ENCODE measurements around the gene CLIC4. TPM values are rescaled to one million over a fixed set of nuclear protein-coding genes. Genes with fewer than 3 reads are reported as not detected.

Gene CLIC4
- total RNA-seq, 2 donors from 2014 or later: 58.1 to 78.8 TPM

- Histone ChIP-seq H3K4me3 (no peak overlapping the region), H3K9me3 (no peaks in the 10 kb centered on the region), H3K27me3 (no peaks in the 10 kb centered on the region), H3K4me1 (peaks cover 12% of the 10 kb centered on the region), H3K36me3 (replicated peaks in 1 of 2; ENCODE audit: insufficient read depth in 1 of 2, low read depth in 2 of 2) (no peaks in the 10 kb centered on the region), H3K27ac (no peak overlapping the region)
- DNase-seq (no peak), ATAC-seq (no peak)
- intact Hi-C loops (cut with DNase I): no loop called here
- 95 to 97% methylated on average over 2 of the region's 2 CpGs for WGBS, 2 donors
- TF ChIP-seq POLR2A (IDR thresholded peaks at IDR 0.05) (no peak), CTCF (IDR thresholded peaks at IDR 0.05) (no peak)
These were observed 11.1 kb downstream of the CLIC4 start for GRCh38 chr1:24756395-24756794.

- WGBS, 2 donors: 74 to 92% methylated on average over 5 of the region's 5 CpGs
- Histone ChIP-seq H3K27me3 (no peaks in the 10 kb centered on the region), H3K4me3 (no peak overlapping the region), H3K27ac (no peak overlapping the region), H3K9me3 (no peaks in the 10 kb centered on the region), H3K4me1 (peaks cover 3% of the 10 kb centered on the region), H3K36me3 (replicated peaks in 1 of 2; ENCODE audit: insufficient read depth in 1 of 2, low read depth in 2 of 2) (no peaks in the 10 kb centered on the region)
- no peak for DNase-seq
- no peak for ATAC-seq
- TF ChIP-seq POLR2A (IDR thresholded peaks at IDR 0.05) (no peak), CTCF (IDR thresholded peaks at IDR 0.05) (no peak)
- intact Hi-C loops (cut with DNase I): no loop called here
These were observed 14.2 kb downstream of the CLIC4 start for GRCh38 chr1:24759492-24759891.

- H3K9me3 ChIP-seq: no peaks in the 10 kb centered on the region
- ATAC-seq: no peak
- 90 to 95% methylated on average over 1 of the region's 1 CpG for WGBS, 2 donors
- intact Hi-C loops (cut with DNase I): no loop called here
- no peak overlapping the region for H3K27ac ChIP-seq
- TF ChIP-seq CTCF (IDR thresholded peaks at IDR 0.05): no peak
- TF ChIP-seq POLR2A (IDR thresholded peaks at IDR 0.05): no peak
- H3K36me3 ChIP-seq (replicated peaks in 1 of 2; ENCODE audit: insufficient read depth in 1 of 2, low read depth in 2 of 2): no peaks in the 10 kb centered on the region
- peaks cover 20% of the 10 kb centered on the region for H3K4me1 ChIP-seq
- no peaks in the 10 kb centered on the region for H3K27me3 ChIP-seq
- DNase-seq: no peak
- no peak overlapping the region for H3K4me3 ChIP-seq
These were observed 16.3 kb downstream of the CLIC4 start for GRCh38 chr1:24761582-24761981.

- Histone ChIP-seq H3K27ac (peak overlapping the region in 1 of 4 donors; percentile 59), H3K4me3 (no peak overlapping the region), H3K9me3 (no peaks in the 10 kb centered on the region), H3K27me3 (no peaks in the 10 kb centered on the region), H3K4me1 (peaks cover 22% of the 10 kb centered on the region), H3K36me3 (replicated peaks in 1 of 2; ENCODE audit: insufficient read depth in 1 of 2, low read depth in 2 of 2) (no peaks in the 10 kb centered on the region)
- TF ChIP-seq POLR2A (IDR thresholded peaks at IDR 0.05) (no peak), CTCF (IDR thresholded peaks at IDR 0.05) (no peak)
- WGBS, 2 donors: 89 to 94% methylated on average over 3 of the region's 3 CpGs
- ATAC-seq (no peak), DNase-seq (no peak)
- intact Hi-C loops (cut with DNase I): no loop called here
These were observed 17.0 kb downstream of the CLIC4 start for GRCh38 chr1:24762133-24762676.

DNA sequence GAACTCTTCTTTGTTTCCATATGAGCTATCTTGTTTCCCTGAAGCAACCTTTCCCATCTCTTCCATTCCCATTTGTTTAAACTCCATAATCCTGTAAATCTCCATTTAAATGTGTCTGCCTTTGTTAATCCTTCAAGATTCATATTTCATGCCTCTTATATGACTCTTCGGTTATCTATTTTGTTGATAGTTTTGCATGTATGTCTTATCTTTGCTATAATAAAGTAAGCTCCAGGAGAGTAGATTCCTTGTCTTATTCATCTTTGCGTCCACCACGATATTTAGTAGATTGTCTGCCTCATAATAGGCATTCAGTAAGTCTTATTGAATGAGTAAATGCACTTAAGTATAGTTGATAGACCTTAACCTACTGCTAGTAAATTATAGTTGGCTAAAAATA is 18.4 kb downstream of the CLIC4 start:
- no peaks in the 10 kb centered on the region for H3K36me3 ChIP-seq (replicated peaks in 1 of 2; ENCODE audit: insufficient read depth in 1 of 2, low read depth in 2 of 2)
- TF ChIP-seq POLR2A (IDR thresholded peaks at IDR 0.05) (no peak), CTCF (IDR thresholded peaks at IDR 0.05) (no peak)
- DNase-seq (no peak), ATAC-seq (no peak)
- no peaks in the 10 kb centered on the region for H3K27me3 ChIP-seq
- intact Hi-C loops (cut with DNase I): no loop called here
- WGBS, 2 donors: 82 to 95% methylated on average over 3 of the region's 3 CpGs
- no peak overlapping the region for H3K27ac ChIP-seq
- peaks cover 26% of the 10 kb centered on the region for H3K4me1 ChIP-seq
- no peak overlapping the region for H3K4me3 ChIP-seq
- no peaks in the 10 kb centered on the region for H3K9me3 ChIP-seq
